Activated T-cell treated with anti-CD3 and anti-CD28 coated beads for 4 hours (primary cell): Measurements from ENCODE around the gene BPNT1.
"Not testable (repeated sequence)": the region's sequence is repeated elsewhere in the genome, so short reads cannot be mapped to it uniquely, and the experiment has no call there.

Experiments used
- DNase-seq: peaks from one replicate; pipeline ENCODE4 v3.0.0-alpha.2; 2020

Gene BPNT1, protein sequence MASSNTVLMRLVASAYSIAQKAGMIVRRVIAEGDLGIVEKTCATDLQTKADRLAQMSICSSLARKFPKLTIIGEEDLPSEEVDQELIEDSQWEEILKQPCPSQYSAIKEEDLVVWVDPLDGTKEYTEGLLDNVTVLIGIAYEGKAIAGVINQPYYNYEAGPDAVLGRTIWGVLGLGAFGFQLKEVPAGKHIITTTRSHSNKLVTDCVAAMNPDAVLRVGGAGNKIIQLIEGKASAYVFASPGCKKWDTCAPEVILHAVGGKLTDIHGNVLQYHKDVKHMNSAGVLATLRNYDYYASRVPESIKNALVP

DNA sequence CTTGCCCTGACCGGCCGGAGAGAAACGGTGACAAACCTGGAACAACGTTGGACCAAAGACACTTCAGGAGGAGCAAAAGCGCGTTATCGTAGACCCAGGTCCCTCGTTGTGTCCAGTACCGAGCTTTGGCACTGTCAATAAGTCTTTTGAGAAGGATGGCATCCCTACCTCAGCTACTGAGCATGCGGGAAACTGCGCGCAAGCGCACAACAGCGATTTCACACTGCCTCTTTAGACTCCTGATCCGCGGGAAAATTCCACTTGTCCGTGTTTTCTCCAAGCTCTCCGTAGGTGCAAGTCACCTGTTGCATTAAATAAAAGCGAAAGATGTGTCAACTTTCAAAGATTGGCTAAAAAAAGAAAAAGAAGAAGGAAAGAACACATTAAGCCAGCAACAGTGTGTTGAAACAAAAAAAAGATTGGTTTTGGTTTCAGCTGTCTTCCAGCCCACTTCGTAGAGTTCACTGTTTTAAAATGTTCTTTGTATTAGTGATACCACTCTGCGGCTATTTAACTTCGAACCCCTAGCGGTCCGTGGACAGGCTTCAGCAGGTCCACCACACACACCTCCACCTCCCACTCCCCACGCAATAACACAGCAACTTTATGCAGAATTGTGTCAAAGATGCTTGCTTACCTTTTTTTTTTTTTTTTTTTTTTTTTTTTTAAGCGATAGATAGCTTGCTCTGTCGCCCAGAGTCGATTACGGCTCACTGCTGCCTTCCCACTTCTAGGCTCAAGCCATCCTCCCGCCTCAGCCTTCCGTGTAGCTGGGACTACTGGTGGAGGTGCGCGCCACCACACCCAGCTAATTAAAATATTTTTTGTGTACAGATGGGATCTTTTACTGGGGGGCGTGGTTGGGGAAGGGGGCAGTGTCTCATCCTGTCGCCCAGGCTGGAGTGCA lies at the start of gene BPNT1:
BPNT1 (minus strand) TSS at position 139 of the 907 bp plus-strand sequence. CDS start 9,942 bp downstream, outside the sequence.
- peak; percentile 99 for DNase-seq

DNA sequence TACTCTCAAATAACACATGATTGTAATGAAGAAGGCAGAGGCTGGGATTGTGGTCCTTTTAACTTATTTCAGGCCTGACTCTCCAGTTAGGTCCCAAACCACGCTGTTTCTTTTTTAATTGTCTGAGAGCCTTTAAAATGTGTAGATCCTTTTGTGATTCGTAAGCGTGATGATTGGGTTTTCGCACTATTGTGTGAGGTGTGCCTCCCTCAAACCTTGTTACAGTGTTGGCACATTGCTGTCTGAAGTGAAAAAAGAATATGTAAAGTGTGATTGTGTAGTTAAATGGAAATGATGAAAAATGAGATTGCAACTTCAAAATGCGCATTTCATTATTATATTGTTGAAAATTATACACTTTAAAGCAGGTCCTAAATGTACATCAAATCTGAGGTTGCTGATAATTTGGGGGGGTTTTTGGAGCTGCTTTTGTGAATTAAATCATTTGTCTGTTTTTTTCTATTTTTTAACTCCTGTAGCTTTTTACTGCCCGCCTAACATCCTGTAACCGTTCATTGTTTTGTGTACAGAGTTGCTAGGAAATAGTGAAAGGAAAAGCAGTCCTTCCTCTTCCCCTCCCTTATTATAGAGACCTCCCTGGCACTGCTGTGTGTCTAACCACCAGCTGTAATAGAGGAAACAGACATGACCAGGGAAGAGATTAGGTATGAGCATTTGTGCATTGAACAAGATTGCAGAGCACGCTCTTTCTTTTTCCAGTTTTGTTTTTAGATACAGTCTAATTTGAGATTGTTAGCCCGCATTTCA lies 47.6 kb upstream of the BPNT1 start:
- DNase-seq = no peak

DNA sequence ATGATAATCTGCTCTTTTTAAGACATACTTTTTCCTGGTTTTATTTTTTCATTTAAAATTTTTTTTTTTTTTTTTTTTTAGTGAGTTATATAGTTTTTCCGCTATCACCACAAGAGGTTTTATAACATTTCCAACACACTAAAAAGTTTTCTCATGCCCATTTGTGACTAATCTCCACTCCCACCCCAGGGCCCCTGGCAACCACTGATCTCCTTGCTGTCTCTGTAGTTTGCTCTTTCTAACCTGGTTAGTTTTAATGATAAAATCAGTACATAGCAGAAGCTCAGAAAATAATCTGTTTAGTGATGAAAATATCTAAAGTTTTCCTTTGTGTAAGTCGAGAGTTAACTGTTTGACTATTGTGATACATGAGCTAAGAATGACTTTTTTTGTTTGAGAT lies 46.2 kb upstream of the BPNT1 start:
- no peak for DNase-seq

DNA sequence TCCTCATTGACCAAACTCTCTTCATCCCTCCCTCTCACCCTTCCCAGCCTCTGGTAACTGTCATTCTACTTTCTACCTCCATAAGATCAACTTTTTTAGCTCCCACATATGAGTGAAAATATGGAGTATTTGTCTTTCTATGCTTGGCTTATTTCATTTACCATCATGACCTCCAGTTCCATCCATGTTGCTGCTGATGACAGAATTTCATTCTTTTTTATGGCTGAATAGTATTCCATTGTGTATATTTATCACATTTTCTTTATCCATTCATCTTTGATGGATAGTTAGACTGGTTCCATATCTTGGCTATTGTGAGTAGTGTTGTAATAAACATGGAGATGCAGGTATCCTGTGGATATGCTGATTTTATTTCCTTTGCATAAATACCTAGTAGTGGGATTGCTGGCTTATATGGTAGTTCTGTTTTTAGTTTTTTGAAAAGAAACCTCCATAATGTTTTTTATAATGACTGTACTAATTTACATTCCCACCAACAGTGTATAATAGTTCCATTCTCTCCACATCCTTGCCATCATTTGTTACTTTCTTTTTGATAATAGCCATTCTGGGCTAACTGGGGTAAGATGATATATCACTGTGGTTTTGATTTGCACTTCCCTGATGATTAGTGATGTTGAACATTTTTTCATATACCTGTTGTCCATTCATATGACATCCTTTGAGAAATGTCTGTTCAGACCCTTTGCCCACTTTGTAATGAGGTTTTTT lies 40.1 kb upstream of the BPNT1 start:
- DNase-seq = no peak

DNA sequence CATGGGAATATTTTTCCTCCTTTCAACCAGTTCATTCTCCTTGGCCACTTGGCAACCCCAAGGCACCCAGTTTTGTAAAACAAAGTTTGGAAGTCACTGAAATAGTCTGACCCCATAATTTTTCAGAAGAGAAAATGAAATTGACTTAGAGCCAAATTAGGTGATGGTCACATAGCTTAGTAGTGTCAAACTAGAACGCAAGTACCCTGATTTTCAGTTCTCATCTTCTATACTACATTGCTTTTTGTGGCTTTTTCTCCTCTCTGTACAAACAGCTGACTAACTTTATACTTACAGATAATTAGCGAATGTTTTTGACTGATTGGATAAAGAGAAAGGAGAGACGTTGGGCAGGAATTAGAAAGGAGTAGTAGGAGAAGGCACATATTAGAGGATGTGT lies 37.5 kb upstream of the BPNT1 start:
- no peak for DNase-seq

DNA sequence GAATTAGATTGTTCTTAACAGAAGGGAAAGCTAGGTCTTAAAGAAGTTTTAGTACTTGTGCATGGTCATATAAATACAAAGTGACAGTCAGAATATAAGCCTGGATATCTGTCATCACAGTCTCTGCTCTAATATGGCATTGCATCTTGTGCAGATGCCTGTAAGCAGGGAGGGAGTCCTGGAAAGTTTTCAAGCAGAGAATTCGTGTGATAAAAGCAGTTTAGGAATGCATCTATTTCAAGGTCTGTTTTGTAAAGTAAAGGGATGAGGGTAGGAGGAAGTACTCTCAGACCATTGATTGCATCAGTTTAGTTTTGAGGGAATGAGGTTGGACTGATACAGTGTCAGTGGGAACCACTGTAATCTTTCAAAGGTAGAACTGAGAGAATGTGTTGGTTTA lies 35.0 kb upstream of the BPNT1 start:
- no peak for DNase-seq

DNA sequence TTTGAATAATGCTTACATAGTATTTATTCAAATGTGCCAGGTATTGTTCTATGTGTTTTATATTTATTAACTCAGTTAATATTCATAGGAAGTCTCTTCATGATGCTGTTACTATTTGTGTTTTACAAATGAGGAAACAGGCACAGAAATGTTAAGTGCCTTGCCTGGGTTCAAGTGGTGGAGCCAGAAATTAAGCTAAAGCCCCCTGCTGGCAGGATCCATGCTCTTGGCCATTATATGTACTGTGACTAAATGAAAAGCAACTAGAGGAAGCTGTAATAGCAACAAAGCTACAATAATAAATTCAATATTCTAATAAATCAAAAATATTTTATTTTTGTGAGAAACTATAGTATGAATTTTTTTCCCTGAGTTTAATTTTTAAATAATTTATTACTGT lies 34.3 kb upstream of the BPNT1 start:
- no peak for DNase-seq

DNA sequence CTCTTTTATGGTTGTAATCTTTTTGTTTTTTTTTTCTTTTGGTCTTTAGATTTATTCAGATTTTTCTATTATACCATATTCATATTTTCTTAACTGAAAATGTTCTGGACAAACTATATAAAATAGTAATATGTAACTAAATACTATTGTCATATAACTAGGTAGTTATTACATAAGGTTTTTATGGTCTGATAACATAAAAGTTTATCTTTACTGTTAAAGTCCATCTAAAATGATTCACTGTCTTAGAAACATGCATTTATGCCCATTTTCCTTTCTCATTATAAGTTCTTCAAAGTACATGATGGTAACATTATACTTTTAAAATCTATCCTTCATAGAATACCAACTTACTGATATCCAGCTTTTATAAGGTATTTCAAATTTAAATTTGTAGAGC lies 33.5 kb upstream of the BPNT1 start:
- no peak for DNase-seq

DNA sequence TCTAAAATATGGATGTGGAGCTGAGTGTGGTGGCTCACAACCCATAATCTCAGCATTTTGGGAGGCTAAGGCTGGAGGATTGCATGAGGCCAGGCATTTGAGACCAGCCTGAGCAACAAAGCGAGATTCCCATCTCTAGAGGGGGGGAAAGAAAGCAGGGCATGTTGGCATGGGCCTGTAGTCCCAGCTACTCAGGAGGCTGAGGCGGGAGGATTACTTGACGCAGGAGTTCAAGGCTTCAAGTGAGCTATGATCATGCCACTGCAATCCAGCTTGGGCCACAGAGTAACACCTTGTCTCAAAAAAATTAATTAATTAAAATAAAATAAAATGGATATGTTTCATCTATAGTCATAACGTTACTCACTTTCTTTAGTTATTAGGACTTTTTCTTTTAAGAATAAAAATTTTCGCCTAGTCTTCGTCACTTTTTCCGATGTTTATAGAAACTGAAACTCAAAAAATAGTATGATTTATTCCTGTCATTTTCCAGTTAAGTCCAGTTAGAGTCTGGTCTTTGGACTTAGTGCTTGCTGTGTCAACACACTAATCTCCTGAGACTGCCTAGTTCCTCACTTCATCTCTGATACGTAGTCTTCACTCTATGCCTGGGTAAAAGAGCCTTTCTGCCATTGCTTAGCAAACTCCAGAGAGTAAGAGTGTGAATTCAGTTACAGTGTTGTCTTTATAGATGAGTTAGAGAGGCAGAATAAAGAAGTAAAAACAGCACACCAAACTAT lies 32.4 kb upstream of the BPNT1 start:
- DNase-seq = no peak

DNA sequence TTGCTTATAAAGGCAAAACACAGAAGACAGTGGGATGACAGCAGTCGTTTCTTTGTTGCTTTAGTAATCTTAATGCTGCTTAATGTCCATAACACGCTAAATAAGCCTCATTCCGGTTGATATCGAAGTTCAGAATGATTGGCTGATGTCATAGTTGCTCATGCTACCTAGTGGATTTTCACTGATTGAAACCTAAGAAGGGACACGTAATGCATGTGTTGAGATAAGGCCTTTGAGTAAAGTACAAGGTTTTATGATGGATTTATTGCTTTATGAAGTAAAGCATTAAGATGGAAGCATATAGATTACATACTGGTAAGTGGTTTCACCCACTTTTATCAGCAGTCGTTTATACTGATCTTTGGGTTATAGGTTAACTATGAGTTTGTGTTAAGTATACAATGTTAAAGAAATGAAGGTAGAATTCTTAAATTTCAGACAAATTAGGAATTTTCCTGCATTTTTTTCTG lies 29.5 kb upstream of the BPNT1 start:
- DNase-seq = no peak

DNA sequence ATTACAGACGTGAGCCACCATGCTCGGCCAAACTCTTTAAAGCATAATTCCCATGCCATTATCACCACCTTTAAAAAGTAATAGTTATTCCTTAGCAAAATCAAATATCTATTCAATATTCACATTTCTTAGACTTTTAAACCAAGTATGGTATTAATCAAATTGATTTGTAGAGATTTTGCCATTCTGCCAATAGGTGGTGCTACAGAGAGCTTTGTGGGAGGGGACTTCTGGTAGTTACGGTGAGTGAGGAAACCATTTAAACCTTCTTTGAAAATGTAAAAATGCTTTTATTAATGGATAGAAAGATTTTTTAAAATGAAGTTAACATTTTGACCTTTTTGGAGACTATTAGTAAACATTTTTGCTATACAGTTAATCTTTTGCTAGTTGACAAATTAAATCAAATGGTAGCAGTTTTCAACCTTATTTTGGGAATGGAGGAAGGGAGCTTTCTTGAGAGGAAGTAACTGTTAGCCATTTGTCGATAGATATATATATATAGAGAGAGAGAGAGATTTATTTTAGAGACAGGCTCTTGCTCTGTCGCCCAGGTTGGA lies 23.6 kb upstream of the BPNT1 start:
- peak; percentile 8 for DNase-seq

DNA sequence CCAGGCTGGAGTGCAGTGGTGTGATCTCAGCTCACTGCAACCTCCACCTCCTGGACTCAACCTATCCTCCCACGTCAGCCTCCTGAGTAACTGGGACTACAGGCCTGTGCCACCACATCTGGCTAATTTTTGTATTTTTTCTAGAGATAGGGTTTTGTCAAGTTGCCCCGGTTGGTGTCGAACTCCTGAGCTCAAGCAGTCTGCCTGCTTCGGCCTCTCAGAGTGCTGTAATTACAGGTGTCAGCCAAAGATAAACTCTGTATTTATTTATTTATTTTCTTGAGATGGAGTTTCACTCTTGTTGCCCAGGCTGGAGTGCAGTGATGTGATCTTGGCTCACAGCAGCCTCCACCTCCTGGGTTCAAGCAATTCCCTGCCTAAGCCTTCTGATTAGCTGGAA lies 23.0 kb upstream of the BPNT1 start:
- not testable (repeated sequence) for DNase-seq

DNA sequence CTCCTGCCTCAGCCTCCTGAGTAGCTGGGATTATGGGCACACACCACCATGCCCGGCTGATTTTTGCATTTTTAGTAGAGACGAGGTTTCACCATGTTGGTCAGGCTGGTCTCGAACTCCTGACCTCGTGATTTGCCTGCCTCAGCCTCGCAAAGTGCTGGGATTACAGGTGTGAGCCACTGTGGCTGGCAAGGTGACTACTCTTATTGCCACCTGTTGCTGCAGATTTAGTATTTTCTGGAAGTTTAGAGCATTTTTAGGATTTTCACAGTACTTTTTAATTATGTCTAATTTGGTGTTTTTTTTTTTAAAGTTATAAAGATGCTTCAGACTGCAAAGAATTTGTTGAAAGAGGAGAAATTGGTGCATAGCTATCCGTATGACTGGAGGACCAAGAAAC lies 20.9 kb upstream of the BPNT1 start:
- not testable (repeated sequence) for DNase-seq

DNA sequence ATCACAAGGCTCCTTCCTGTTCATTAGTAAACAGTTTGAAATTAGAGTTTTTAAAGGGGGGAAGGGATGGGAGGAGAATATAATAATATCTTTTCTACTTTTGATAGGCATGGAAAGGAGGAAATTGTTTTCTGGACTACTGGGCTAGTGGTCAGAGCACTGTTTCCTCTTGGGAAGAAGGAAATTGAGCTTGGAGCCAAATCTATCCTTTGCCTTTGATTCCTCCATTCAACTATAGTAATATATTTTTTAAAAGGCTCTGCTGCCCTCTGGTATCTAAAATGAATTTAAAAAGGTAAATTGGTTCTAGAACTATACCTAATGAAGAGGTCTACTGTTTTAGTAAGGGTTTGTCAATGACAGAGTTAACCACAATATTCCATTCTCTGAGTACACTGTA lies 10.2 kb upstream of the BPNT1 start:
- DNase-seq = no peak

DNA sequence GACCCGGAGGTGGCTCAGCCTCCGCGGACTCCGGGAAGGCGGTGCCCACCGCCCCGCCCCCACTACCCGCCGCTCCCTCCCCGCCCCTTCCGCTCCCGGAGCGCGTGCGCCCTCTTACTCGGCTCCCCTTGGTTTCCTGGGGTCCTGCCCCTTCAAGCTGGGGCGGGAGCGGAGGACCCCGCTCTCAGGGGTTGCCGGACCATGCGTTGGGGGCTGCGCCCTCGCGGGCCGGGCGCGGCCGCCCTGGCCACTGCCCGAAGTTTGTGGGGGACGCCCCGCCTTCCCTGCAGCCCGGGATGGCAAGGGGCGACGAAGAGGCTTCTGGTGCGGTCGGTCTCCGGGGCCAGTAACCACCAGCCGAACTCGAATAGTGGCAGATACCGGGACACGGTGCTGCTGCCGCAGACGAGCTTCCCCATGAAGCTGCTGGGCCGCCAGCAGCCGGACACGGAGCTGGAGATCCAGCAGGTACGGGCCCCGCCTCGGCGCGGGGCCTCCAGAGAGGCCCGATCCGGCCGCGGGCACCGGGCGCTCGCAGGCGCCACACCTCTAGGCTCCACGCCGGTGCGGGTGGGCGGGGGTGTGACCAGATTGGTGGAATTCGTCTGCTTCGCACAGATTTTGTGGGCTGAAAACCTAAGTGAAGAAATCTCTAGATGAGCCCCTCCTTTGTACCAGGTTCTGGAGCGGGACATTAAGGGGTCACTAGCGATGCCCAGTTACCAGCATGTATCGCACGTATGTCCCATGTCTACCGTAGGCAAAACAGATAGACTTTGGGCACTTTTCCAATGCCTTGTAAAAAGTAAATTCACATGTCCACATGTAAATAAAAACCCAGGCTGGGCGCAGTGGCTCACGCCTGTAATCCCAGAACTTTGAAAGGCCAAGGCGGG lies 4.7 kb upstream of the BPNT1 start, which contains the start of gene IARS2:
IARS2 (plus strand) TSS at position 117 of the 896 bp plus-strand sequence; CDS start at position 202, 85 bp downstream.
- peak; percentile 94 for DNase-seq

DNA sequence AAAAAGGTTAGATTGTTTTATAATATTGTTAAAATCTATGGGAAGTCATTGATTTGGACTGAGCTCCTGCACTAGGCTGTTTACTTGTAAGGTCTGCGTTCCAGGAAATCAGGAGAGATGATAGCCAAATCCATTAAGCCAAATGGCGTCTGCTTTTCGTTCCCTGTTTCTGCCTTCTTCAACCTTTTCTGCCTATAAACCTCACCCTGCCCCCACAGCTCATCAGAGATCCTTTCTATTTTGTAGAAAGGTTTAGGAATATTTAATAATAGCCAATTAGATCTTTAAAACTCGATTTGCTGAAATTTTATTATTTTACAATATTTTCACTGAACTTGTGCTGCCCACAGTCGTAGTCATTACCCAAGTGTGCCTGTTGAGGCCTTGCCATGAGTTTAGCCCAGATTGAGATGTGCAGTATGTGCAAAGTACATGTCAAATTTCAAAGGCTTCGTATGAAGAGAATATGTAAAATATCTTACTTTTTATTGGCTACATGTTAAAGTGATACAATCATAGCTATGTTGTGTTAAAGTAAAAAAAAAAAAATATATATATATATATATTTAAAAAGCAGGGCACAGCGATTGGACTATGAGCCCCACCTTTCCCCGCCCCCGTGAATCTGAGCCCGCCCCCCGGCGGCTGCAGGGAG lies 3.9 kb upstream of the BPNT1 start:
- no peak for DNase-seq

DNA sequence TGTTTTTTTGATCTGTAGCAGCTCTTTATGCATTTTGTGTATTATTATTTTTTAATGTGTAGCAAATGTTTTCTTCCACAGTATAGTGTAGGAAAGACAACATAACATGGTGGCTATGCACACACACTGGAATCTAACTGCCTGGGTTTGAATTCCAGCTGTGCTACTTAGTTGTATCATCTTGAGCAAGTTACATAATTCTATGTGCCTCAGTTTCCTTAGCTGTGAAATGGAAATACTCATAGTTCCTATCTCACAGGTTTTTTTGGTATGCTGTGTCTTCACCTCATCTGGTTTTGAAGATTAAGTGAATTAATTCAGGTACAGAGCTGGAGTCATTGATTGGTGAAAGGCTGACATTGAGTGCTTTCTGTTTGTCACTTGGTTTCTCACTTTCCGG lies 3.1 kb upstream of the BPNT1 start:
- no peak for DNase-seq

DNA sequence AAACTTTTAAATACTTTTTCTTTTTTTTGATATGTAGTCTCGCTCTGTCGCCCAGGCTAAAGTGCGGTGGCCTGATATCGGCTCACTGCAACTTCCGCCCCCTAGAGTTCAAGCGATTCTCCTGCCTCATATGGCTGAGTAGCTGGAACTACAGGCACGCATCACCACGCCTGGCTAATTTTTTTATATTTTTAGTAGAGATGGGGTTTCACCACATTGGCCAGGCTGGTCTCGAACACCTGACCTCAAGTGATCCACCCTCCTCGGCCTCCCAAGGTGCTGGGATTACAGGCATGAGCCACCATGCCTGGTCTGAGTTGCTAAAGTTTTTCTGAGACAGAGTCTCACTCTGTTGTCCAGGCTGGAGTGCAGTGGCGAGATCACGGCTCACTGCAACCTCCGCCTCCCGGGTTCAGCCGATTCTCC lies 3.3 kb downstream of the BPNT1 start:
- not testable (repeated sequence) for DNase-seq

DNA sequence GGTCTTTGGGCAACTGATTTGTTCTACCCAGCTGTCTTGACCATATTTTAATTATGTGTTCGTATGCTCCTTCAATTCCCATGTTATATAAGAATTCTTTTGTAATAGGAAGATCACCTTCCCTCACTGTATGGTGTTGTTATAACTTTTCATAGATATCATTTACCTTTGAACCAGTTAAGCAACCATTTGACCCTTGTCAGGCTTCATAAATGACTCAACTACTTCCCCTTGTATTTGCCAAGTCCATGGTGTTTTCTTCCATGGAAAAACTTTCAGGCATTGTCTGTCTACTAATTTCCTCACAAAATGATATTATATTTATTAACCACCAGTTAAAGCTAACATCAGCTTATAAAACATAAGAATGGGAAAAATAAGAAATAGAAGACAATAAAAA lies 5.1 kb downstream of the BPNT1 start:
- DNase-seq = no peak

DNA sequence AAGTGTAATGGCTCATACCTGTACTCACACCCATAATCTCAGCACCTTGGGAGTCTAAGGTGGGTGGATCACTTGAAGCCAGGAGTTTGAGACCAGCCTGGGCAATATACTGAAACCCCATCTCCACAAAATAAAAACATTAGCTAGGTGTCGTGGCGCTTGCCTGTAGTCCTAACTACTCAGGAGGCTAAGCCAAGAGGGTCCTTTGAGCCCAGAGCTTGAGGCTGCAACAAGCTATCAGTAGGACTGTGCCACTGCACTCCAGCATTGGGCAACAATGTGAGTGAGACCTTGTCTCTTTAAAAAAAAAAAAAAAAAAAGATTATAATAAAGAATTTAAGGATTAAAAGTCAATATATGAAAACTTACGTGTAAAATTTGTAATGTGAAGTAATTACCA lies 11.7 kb downstream of the BPNT1 start:
- no peak for DNase-seq
